HG03378 (cell line): ENCODE results near the gene ABCA6.
"Not testable (repeated sequence)": the region's sequence is repeated elsewhere in the genome, so short reads cannot be mapped to it uniquely, and the experiment has no call there.

ENCODE experiments used
- ATAC-seq: cut with Tn5 transposase; IDR thresholded peaks from one replicate; pipeline ENCODE4 v1.9.1; 2021; ENCODE audit warnings: mild to moderate bottlenecking, moderate library complexity; ENCODE audit not compliant: unreplicated experiment

Gene ABCA6

DNA sequence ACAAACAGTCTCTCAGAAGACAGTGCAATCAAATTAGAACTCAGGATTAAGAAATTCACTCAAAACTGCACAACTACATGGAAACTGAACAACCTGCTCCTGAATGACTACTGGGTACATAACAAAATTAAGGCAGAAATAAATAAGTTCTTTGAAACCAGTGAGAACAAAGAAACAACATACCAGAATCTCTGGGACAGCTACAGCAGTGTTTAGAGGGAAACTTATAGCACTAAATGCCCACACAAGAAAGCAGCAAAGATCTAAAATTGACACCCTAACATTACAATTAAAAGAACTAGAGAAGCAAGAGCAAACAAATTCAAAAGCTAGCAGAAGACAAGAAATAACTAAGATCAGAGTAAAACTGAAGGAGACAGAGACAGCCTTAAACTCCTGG is 68.3 kb downstream of the ABCA6 start:
- not testable (repeated sequence) for ATAC-seq

DNA sequence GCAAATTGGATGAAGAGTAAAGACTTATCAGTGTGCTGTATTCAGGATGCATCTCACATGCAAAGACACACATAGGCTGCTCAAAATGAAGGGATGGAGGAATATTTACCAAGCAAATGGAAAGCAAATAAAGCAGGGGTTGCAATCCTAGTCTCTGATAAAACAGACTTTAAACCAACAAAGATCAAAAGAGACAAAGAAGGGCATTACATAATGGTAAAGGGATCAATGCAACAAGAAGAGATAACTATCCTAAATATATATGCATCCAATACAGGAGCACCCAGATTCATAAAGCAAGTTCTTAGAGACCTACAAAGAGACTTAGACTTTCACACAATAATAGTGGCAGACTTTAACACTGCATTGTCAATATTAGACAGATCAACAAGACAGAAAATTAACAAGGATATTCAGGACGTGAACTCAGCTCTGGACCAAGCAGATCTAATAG is 68.9 kb downstream of the ABCA6 start:
- ATAC-seq, result not testable (repeated sequence)

DNA sequence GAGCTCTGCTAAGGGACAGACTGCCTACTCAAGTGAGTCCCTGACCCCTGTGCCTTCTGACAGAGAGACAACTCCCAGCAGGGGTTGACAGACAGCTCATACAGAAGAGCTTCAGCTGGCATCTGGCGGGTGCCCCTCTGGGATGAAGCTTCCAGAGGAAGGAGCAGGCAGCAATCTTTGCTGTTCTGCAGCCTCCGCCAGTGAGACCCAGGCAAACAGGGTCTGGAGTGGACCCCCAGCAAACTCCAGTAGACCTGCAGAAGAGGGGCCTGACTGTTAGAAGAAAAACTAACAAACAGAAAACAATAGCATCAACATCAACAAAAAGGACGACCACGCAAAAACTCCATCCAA is 70.5 kb downstream of the ABCA6 start:
- ATAC-seq, result not testable (repeated sequence)

DNA sequence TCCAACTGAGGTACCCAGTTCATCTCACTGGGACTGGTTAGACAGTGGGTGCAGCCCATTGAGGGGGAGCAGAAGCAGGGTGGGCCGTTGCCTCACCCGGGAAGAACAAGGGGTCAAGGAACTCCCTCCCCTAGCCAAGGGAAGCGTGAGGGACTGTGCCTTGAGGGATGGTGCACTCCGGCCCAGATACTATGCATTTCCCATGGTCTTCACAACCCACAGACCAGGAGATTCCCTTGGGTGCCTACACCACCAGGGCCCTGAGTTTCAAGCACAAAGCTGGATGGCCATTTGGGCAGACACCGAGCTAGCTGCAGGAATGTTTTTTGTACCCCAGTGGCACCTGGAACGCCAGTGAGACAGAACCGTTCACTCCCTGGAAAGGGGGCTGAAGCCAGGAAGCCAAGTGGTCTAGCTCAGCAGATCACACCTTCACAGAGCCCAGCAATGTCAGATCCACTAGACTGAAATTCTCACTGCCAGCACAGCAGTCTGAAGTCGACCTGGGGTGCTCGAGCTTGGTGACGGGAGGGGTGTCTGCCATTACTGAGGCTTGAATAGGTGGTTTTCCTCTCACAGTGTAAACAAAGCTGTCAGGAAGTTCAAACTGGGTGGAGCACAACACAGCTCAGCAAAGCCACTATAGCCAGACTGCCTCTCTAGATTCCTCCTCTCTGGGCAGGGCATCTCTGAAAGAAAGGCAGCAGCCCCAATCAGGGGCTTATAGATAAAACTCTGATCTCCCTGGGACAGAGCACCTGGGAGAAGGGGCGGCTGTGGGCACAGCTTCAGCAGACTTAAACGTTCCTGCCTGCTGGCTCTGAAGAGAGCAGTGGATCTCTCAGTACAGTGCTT is 71.1 kb downstream of the ABCA6 start:
- not testable (repeated sequence) for ATAC-seq

DNA sequence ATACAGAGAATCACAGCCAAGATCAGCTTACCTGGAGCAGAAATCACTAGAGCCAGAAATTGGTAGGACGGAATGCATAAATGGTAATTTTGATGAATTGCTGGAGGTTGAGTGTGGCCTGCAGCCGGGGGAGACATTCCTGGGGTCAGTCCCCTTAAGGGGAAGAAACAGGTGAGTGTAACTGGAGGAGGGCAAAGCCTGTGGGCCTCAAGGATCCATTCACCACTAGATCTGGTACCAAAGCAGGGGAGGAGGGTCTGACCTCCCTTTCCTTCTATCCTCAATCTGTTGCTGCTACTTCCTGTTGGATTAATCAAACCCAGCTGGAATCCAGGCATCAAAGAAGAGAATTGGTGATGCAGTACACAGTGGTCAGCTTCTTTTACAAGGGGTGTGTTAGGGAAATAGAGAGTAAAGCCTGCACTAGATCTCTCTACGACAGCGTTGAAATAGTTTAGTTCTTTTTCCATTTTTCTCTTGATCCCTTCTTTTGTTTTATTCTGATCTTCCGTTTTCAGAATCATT is 72.4 kb downstream of the ABCA6 start:
- no peak for ATAC-seq

DNA sequence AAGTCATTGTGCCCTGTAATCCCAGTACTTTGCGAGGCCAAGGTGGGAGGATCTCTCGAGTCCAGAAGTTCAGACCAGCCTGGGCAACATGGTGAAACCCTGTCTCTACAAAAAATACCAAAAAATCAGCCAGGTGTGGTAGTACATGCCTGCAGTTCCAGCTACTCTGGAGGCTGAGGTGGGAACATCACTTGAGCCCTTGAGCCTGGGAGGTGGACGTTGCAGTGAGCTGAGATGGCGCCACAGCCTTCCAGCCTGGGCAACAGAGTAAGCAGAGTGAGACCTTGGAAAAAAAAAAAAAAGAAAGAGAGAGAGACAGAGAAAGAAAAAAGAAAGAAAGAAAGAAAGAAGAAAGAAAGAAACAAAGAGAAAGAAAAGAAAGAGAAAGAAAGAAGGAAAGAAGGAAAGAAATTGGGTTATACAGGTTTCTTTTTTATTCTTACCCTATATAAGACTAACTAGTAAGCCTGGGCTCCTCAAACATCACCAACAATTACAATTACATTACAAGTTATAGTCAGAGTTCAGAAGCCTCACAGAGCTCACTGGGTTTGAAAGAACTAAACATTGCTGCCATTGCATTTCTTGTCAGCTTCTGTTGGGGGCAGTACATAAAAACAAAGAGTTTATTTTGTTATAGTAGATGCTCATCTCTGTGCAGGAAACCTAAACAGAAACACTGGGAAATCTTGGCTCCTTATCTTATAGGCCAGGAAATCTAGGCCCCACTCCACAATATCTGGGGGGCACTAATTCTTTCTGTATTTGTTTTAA is 74.2 kb downstream of the ABCA6 start:
- no peak for ATAC-seq

DNA sequence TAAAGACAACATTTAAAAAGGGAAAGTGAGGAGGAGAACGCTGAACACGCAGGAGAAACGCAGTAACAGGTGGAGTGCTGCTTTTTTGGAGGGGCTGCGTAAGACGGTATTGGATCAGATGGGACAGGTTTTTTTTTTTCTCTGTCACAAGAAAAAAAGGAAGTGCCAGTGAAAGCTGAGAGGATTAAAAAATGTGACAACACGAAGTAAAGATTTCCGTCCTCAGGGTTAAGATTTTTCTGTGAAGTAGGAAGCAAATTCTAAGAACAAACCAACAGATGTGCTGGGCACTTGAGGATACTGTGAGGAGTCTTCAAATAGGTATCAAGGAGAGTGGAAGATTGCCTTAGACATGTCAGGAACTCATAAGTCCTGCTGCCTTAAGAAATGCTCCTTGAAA is 75.2 kb downstream of the ABCA6 start:
- ATAC-seq, result no peak

DNA sequence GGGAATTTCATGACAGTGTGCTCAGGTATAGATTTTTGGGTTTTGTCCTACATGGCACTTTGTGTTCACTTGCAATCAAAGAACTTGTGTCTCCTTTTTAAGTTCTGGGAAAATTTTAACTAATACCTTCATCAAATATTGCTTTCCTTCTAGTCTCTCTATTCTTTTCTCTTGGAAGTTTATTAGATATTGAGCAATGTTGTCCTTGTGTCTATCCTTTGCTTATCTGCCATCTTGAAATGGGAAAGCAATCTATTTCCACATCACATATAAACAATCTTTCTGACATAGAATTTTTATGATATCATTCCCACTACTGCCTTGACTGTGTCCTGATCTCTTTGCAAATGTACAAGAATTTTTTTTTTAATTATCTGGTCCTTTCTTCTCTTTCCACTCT is 76.6 kb downstream of the ABCA6 start:
- no peak for ATAC-seq

DNA sequence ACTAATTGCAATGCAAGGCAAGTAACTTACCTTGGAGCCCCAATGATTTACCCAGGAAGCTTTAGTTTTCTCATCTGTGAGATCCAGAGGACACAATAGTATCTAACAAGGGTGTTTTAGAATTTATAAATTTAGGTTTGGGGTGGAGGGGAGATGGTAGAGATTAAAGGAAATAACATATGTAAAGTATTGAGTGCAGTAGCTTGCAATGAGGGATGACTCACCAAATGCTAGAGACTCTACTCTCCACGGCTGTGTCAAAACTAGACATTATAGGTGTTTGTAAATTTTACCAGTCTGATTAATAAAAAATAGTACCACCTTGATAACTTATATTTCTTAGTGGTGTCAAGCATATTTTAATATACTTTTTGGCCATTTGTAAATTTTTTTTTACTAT is 77.2 kb downstream of the ABCA6 start:
- no peak for ATAC-seq

DNA sequence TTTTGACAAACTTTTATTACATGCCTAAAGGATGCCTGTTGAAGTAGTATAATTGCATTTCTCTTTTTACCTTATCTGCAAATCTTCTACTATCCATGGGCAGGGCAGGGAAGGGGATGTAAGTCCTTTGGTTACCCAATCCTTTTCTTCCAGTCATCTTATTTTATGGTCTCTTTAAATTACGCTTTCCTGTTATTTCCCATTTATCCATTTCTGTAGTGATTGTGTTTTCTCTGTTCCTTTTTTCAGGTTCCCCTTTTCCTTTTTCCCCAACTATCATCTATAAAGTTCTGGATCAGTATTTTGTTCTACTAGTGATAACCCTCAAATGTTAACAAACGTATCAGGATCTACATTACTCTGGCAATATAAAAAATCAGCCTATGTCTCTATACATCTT is 77.7 kb downstream of the ABCA6 start:
- ATAC-seq, result no peak

DNA sequence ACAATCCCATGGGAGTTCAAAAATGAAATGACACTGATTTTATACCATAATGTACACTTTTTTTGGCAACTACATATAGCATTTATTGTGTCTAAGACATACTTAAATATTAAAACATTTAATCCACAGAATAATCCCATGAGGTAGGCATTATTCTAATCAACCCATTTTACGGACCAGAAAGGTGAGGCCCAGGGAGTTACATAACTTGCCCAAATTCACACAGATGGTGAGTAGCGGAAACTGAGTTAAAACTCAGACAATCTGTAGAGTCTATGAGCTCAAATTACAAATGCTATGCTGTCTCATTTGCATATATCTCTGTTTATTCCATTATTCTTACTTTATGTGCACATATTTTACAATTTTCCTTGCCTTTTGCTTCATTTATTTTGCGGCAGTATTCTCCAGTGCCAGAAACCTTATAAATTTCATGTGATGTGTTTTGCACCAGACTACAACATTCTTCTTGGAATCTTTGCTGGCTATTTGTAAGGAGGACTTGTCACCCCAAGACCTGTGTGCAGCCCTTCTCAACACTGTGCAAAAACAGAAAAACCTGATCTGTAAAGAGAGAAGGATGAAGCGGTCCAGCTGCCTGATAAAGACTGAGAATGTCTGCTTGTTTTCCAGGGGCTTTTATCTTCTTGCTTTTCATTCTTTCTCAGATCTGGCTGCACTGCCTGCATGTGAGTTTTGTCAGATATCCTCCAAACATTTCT is 78.7 kb downstream of the ABCA6 start:
- ATAC-seq, result no peak

DNA sequence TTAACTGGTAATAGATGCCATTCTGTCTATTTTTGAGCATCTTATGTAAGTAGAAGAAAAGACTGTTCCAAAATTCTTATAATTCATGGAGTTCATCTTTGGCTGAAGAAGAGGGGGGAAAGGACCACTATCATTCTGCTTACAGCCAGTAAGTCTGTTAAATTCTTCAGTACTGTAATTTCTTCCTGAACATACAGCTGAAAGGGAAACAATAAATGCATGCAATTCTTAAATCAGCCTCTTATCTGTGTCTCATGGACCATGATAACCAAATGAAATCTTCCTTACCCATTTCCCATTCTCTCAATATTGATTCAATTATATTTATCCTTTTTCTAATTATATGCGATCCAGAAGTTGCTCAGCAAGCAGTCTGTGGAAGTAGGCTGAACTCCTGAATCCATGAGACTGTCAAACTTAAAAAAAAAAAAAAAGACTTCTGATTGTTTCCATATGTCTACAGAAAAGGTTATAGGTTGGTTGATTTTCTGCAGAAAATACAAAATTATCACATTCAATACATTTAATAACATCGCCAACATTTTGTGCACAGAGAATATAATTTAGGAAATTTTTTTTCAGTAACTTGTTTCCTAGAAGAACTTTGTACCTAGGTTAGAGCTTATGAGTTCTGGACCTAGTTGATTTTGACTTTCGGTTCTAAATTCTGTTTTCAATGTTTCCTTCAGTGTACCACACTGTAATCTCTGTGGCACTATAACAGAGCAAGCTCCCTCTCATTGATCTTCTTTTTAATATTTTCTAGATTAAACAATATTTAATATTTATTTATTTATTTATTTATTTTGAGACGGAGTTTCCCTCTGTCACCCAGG is 79.8 kb downstream of the ABCA6 start:
- no peak for ATAC-seq

DNA sequence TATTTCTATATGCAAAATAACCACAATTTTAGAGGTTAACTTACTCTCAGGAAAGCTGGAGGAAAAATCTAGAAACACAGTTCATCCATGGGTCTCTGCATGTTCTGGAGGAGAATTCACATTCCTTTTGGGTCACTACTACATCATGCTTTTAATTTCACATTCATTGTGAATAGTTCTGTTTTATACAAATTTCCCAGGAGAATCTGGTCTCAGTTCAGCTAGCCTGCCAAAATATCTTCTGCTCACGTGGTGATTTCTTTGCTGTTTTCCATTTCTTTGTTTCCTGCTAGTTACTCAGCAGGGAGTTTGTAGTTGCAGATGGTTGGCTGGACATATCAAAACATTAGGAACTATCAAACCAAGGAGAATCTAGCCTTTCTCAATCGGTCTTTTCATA is 80.9 kb downstream of the ABCA6 start, which contains the start of gene ABCA9:
ABCA9 (minus strand) TSS at position 106 of the 400 bp plus-strand sequence. CDS start 9,801 bp downstream, outside the sequence.
- no peak for ATAC-seq

DNA sequence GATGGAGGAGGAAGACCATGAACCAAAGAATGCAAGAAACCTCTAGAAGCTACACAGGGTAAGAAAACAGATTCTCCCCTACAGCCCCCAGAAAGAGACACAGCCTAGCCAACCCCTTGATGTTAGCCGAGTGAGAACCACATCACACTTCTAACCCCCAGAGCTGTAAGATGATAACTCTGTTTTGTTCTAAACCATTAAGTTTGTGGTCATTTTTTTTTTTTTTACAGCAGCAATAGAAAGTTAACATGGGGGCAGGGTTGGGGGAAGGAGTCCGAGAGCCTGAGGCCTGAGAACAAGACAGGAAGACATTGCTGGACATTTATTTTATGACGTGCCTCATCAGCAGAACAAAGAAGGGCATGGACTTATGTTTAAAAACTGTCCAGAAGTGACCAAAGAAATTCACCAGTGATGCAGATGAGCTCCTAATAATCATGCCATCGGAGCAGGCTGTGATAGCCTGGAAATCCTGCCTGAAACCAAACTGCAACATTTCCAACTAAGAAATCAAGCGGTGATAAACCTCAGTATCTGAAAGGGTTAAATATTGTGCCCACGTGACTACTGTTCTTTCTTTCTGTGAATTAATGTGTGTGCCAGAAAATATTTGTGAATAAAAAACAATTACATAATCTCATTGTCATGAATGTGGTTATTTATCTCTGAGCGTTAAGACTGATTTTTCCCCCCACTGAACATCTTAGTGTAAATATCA is 82.1 kb downstream of the ABCA6 start:
- ATAC-seq, result no peak

DNA sequence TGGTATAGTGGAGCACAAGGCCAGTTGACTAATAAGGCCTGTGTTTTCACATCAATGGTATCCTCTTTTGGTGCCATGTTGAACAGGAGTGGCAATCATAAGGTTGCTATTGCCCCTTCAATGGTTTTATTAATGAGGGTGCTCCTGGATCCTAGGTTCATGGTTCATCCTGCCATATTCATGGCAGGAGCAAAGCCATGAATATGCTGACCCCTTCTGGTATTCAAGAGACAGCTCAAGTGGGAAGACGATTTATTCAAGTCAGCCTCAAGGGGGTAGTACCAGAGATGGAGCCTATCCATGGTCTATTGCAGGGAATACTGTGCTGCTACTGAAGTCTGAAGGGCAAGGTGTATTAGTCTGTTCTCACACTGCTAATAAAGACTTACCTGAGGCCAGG is 83.5 kb downstream of the ABCA6 start:
- no peak for ATAC-seq

DNA sequence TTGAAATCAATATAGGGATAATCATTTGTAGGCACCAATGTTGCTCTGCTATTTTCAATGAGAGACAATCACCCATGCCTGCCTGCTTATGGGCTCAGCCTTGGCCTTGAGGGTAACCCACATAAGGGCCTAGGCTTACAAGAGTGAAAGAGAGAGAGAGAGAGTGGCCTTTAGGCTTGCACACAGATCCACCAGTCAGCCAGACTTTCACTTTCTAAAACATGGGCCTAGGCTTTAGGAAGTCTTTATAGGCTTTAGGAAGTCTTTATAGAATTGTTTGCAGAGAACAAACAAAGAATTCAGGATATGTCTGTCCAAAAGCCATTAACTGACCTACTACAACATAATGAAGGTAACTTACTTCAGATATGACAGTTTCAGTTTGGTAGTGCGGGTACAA is 84.4 kb downstream of the ABCA6 start:
- ATAC-seq, result no peak

DNA sequence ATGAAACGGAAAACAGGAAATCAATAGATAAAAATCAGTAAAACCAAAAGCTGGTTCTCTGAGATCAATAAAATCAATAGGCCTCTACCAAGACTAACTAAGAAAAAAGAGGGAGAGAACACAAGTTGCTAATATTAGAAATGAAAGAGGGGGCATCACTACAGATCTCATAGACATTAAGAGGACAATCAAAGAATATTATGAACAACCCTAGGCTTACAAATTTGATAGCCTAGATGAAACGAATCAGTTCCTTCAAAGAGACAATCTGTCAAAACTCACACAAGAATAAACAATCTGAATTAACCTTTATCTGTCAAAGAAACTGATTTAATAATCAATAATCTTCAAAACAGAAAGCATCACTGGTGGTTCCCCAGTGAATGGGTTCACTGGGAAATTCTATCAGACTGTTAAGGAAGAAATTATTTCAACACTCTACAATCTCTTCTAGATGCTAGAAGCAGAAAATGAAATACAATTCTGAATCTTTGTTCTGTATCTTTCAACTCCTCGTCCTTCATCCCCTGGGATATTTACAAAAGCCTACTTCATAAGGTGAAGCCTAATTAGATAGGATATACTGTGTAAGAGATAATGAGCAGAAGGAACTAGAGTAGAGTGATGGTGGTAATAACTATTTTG is 85.4 kb downstream of the ABCA6 start:
- ATAC-seq, result no peak

DNA sequence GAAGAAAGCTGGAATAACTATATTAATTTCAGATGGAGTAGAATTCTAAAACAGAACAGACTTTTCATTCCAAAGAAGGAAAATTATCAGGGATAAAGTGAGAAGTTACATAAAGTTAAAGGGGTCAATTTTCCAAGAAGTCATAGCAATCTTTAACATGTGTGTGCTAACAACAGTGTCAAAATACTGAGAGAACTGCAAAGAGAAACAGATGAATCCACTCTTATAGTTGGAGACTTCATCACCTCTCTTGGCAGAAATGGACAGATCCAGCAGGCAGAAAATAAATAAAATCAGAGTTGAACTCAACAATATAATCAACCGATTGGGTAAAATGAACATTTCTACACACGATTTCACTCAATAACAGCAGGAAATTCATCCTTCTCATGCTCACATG is 86.4 kb downstream of the ABCA6 start:
- ATAC-seq, result no peak
